CD1c-positive myeloid dendritic cell (primary cell): Measurements from ENCODE around the gene CHMP6.

ENCODE experiments used
- DNase-seq: peaks from one replicate; pipeline ENCODE4 v3.0.0-alpha.2; 2016; ENCODE audit errors: extremely low spot score

Gene CHMP6

DNA sequence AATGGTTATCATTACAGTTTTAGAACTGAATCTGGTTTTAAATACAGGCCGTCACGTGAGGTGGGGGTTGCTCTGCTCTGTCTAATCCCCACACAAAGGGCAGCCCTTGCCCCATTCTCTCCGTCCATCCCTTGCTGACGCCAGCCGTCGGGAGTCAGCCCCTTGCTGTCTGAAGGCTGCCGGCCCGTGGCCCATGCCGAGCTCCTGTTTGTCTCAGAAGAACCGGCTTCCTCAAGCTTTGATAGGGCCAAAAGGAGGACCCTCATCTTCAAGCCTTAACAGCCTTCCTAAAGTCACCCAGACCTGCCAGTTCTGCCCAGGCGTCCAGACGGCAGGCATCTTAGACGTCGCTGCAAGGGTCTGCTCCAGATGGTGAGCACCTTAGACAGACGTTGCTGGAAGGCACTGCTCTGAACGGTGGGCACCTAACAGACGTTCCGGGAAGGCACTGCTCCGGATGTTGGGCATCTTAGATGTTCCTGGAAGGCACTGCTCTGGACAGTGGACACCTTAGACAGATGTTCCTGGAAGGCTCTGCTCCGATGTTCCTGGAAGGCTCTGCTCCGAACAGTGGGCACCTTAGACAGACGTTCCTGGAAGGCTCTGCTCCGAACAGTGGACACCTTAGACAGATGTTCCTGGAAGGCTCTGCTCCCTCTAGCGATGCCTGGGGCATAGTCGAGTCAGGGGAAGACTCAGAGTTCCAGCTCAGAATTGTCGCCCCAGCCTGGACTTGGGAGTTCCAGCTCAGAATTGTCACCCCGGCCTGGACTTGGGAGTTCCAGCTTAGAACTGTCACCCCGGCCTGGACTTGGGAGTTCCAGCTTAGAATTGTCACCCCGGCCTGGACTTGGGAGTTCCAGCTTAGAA, 35.1 kb upstream of the CHMP6 start:
- no peak for DNase-seq

DNA sequence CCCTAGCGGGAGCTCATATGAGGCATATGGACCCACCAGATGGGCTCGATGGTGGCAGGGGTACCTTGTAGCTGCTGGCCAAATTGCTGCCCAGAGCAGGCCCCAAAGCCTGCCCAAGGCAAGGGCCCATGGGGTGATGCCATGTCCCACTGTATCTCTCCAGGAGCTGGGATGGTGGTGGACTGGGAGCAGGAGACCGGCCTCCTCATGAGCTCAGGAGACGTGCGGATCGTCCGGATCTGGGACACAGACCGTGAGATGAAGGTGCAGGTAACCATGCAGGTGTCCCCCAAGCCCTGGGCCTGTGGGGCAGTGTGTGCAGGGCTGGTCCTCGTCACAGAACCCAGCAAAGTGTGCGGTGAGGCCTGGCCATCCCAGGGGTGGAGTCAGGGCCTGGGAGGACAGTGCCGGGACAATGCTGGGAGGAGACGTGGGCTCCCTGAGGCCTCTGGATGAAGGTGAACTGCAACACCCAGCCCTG, 34.1 kb upstream of the CHMP6 start:
- no peak for DNase-seq

DNA sequence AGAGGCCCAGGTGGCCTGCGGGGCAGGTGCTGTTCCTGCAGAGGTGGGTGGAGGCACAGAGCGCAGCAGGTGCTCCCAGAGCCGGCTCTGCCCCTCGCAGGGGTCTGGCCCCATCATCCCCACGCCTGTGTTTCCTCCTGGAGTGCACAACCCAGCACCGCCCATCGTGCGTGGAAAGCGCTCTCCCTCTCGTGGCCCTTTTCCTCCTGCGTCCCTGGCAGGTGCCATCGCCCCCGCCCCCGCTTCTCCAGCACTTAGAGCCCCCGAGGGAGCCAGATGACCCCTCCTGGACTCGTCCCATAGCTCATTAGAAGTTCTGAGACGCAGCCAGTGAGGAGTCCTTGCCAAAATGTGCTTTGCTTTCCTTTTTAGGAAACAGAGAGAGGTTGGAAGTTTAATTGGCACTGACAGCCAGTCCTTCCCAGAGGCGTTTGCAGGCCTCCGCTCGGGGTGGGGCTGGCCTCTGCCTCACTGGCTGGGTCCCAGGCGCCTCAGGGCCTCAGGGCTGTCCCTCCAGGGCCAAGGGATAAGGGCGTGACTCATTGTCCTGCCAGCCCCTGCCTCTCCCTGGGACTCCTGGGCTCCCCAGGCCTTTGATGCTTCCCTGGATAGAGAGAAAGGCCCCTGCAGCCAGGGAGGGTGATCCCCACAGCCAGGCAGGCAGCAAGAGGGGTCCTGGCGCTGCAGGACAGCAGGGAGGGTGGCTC, 32.2 kb upstream of the CHMP6 start:
- DNase-seq: no peak

DNA sequence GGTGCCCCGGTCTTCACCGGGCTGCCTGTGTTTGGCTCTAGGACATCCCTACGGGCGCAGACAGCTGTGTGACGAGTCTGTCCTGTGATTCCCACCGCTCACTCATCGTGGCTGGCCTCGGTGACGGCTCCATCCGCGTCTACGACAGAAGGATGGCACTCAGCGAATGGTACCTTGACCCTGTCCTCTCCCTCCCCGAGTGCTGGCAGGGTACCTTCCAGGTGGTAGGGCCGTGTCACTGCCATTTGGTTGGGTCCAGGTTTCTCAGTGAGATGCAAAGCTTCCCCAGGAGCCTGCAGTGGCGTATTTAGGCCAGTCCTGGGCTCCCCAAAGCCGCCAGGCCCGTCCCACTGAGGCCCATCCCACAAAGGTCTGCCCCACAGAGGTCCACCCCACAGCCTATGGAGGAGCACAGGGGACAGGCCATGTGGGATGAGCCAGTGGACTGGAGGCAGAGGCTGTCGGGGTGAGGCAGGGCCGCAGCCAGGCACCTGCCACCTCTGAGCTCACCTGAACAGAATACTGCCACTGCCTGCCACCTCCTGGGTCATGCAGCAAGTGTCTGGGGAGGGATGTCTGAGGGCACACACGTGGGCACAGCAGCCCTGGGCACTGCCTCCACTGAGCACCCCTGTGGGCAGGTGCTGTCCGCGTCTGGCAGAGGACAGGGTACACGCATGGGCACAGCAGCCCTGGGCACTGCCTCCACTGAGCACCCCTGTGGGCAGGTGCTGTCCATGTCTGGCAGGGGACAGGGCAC, 31.4 kb upstream of the CHMP6 start:
- DNase-seq: no peak

DNA sequence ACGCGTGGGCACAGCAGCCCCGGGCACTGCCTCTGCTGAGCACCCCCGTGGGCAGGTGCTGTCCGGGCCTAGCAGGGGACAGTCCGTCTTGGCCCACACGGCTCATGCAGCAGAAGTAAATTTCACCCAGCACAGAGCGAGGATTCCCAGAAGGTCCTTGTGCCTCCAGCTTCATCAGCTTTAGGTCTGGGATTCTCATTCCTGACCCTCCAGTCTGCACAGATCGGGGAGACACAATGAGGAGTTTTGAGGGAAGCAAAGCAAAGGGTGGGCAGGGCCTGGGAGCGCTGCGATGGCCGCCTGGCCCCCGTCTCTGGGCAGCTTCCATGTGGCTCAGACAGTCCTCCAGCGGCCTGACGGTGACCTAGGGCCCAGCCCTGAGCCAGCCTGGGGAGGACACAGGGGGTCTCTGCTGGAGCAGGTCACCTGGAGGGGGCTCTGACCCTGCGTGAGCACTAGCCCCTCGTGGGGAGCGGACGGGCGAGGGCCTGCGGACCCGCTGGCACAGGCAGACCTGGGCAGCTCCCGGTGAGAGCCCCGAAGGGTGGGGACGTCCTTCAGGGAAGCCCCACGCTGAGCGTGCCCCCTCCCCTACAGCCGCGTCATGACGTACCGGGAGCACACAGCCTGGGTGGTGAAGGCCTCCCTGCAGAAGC, 30.7 kb upstream of the CHMP6 start:
- no peak for DNase-seq

DNA sequence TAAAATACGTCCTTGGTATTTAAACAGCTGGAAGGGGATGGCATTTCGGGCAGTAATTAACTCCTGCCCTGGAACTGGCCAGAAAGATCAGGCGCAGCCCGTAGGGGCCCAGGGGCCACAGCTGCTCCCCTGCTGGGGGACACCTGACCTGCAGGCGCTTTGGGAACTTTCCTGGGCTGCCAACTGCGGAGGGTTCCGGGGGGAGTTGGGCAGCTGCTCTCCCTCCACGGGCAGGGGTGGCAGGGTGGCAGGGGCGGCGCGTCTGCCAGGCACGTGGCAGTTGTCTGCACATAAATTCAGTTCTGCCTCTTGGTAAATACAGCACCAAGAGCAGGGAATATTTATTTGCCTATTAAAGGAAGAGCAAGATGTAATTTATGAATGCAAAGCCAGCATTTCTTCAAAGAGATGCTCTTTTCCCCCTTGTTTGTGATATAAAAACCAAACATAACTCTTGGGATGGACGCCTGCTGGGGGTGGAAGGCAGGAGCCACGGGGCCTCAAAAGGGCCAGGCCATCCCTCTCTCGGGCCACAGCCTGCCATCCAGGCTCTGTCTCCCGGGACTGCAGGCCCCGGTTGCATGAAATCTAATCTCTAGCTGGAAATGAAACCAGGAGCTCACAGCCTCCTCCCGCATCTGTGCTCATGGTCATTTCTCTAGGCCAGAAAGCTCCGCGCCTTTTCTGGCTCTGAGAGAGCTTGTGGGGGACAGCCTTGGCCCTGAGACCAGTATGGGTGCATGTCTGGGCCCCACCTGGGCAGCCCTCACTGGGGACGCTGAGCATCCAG, 29.9 kb upstream of the CHMP6 start:
- no peak for DNase-seq

DNA sequence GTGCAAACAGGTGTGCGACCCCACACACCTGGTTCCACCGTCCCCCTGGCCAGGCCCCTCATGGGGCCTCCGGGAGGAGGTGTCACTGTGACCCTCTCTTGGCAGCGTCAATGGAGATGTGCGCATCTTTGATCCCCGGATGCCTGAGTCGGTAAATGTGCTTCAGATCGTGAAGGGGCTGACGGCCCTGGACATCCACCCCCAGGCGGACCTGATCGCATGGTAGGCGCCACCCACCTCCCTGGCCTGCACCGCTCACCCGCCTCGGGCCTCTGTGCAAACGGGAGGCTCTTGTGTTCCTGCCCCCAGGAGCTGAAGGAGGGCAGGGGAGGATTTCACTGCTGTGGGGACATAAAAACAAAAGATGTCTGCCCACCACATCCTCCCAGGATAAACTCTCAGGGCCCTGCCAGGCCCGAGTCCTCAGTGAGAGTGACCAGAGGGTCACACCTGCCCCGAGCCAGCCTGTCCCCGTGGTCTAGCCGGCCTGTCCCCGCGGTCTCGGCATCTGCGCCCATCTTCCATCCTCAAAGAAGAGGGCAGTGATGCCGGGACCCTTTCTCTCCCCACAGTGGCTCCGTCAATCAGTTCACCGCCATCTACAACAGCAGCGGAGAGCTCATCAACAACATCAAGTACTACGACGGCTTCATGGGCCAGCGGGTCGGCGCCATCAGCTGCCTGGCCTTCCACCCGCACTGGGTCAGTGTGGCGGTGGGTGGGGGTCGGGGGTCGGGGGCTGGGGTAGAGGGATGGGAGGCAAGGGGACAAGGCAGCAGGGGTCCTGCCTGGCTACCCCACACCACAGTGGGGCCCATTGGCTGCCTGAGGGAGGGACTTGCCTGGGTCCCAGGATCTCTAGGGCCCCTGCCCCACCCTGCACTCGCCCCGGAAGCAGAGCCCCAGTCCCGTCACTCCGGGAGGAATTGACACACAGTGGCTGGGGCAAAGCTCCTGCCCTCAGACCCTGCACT, 29.0 kb upstream of the CHMP6 start:
- no peak for DNase-seq

DNA sequence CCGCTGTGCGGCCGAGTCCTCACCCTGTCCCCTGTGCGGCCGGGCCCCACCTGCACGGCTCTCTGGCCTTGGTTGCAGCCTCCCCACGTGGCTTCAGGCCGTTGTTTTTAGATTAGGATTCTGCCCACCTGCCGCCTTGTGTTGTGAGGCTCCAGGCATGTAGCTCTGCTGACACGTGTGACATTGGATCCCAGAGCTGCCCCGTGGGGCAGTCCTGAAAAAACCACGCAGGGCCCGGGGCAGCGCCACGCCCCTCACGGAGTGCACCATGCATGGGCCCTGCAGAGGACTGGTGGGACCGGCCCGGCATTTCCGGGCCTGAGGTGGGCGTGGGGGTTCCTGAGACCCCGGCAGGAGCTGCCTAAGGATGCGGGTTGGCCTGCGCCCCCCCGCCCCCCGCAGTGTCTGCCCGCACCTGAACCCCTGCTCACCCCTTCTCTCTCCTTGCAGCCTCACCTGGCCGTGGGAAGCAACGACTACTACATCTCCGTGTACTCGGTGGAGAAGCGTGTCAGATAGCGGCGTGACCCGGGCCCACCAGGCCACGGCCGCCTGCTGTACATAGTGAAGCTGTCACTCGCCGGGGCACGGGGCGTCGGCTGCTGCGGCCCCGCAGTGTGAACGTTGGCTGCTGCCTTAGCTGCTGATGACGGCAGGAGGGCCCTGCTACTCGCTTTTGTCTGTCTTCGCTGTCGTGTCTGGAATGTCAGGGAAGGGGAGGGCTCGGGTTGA, 27.7 kb upstream of the CHMP6 start:
- no peak for DNase-seq

DNA sequence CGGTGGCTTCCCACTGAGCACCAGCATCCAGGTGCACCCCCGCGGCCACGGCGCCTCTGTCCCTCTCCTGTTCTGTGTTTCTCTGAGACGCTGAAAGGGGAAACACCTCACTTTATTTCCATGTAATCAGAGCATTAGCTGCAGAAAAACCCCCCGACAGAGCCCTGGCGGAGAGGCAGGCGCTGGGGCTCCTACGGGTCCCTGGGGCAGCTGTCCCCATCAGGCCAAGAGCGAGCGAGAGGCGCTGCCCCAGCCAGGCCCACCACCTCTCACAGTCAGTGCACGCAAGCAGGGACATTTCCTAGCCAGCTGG, 27.1 kb upstream of the CHMP6 start:
- DNase-seq: no peak

DNA sequence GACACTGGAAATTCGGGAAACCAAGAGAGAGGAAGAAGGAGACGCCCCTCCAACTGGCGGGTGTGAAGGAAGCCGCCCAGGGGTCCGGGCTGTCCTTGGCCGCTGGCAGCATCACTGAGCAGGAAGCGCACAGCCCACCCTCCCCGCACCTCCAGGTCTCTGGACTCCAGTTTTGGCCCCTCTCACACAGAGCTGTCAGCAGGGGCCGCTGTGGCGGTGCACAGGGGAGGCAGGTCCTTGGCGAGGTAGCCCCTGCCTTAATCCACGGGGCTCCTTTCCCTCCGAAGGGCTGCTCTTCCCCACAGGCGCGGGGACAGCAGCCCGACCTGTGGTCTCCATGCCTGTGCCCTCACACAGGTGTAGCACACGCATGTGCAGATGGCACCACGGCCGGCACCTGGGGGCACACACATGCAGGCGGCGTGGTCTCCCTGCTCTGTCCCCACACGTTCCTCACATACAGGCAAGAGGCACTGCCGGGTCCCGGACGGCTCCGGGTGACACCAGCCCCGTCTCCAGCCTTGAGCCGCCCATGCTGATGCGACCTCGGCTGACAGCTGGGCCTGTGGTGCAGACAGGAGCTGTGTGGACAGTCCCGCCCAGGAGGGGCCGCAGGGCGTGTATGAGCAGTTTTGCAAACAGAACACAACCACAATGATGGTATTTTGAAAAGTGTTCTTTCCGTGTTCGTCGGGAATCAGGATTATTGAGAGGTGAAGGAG, 26.6 kb upstream of the CHMP6 start:
- DNase-seq: no peak

DNA sequence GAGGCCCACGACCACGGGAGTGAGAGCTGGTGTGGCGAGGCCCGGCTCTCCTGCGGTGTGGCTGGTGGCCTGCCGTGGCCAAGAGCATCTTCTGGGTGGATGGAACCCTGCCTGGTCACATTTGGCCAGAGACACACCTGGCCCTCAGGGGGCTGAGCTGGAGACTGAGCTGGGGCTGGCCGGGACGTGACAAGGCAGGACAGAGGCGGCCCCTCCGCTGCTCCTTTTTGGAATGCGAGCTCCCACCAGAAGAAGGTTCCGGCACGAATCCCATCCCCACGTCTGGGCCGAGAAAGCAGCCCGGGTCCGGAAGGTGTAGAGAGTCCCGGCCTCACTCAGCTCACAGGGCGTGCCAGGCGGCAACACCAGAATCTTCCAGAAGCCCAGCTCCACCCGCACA, 26.0 kb upstream of the CHMP6 start:
- no peak for DNase-seq

DNA sequence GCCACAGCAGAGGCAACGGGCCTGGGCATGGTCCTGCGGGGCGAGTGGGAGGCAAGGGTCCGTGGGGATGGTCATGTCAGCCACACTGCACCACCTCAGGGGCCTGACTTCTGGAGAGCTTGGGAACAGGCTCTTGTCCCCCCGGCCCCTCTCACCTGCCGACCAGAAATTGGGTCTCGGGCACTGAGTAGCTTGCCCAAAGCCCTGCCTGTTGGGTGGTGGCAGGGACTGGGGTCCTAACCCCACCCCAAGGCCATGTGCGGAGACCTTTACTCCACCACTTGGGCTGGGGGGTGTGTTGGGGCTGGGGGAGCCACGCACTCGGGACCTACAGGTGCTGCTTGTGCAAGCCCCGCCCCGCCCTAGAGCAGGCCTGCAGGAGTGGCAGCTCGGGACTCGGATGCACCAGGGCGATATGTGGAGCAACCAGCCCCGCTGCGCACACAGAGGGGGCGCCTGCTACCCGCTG, 24.2 kb upstream of the CHMP6 start:
- no peak for DNase-seq

DNA sequence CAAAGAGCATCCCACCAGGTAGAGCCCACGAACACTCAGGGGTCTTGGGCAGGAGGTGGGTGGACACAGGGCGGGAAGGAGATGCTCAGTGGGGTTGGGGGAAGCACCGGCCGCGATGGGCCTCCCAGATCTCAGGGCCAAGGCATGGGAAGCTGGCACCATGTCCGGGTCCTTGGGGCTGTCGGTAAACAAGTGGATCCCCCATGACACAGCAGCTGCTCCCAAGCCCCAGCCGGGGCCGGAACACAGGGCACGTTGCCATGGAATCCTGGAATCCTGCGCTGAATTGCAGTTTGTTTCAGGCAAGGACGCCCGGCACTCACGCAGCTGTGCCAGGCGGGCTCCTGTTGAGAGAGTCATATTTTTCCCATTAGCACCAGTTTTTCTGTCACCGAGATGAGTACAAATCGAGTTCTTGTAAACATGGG, 23.0 kb upstream of the CHMP6 start:
- DNase-seq: no peak

DNA sequence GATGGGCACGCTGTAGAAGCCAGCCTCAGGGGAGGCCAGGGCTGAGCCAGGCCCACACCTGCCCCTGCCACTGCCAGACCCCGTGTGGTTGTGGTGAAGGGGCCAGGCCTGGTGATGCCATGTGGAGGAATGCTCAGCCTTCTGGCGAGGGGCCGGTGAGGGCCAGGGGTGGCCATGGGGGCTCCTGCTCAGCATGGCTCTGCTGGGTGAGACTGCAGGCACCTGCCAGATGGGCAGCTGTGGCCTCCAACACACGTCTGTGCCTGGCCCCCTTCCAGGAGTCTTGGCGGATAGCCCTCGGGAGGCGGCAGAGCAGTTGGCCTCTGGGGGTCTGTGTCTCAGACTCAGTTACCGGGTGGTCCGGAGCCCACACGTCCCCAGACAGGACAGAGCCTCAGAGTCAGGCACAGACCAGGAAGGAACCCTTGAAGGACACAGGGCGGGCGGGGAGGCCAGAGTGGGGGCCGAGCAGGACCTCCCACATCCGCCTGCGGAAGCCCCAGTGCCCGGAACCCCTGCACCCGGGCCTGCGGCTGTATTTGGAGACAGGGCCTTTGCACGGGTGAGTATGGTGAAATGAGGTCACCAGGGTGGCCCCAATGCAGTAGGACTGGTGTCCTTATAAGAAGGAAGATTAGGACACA, 22.5 kb upstream of the CHMP6 start:
- DNase-seq: no peak

DNA sequence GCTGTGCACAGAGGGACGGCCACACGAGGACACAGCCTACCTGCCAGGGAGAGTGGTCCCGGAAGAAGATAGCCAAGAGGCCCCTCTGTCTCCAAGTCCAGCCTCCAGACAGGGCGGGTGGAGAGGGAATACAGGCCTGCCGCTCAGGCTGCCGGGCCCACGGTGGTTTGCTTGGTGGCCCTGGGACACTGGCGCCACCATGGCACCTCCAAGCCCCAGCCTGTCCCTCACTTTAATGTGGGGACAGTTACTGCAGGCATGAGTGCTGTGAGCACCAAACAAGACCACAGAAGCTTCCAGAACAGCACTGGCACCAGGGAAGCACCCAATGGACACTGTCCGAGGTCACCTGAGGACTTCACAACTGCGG, 22.0 kb upstream of the CHMP6 start:
- no peak for DNase-seq

DNA sequence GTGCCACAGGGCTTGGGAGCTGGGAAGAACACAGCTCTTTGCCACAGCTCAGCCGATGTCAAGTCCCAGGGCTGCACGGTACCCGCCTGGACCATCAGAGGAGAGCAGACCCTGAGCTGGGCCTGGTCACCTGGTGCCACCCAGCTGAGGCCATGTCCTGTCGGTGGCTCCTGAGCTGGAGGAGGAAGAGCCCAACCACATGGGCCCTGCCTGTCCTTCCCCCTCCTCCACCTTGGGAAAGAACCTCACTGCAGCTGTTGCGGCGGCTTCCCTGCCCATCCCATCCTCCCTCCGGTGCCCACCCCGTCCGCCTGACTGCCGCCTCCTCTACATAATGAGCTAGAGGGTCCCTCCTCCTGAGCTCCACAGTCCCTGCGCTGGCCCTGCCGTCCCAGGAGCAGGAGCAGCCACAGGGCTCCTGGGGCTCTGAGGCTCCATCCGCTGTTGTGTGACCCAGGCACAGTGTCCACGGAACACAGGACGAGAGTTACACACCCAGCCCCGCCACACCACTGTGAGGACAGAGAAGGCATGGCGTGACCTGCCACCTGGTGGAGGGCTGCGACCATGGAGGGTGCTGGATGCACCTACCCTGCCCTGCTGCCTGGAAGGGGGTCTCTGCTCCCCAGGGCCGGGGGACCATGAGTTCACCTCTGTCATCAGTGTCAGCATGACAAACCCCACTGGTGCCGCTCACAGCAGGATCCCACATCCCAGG, 21.4 kb upstream of the CHMP6 start:
- no peak for DNase-seq
